OCI-M2 (cell line): ENCODE measurements around the gene DDX49.
"Not testable (repeated sequence)": the region's sequence is repeated elsewhere in the genome, so short reads cannot be mapped to it uniquely, and the experiment has no call there.

Experiments
- DNase-seq: peaks from one replicate; lab custom pipeline; 2025; ENCODE audit not compliant: unreplicated experiment; lab: John Stamatoyannopoulos, UW

The DDX49 gene

GRCh38 chr19:18940769-18941627, 21.5 kb downstream of the DDX49 start, which contains the start of gene HOMER3:
Gene HOMER3 (minus strand): TSS chr19:18941217. CDS start chr19:18938982, 2,235 bp downstream.
- no peak for DNase-seq

DNA sequence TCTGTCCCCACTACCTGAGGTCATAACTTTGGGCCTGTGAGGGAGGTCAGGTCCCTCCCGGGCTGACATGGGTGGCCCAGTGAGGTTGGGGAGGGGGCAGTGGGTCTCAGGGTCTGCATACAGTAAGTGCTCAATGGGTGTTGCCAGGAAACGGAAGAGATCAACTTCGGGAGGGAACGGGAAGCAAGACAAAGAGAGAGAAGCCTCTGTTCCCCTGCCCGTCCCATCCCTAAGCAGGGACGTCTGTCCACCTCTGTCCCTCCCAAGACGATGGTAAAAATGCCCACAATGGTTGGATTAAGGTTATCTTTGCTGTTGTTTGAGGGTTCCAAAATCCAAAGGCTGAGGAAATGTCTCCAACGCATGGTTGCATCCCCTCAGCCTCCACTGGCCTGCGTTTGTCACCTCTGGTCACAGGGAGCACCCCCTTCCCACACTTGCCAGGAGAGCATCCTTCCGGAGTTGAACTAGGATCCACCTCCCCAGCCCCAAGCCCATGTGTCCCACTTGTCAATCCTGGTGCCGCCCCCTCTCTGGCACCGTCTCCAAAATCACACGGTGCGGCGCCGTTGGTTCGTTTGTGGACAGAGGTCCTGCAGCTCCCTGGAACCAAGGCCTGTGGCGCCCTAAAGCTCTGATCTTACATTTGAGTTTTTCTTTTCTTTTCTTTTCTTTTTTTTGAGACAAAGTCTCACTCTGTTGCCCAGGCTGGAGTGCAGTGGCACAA, 22.3 kb downstream of the DDX49 start:
- DNase-seq, result no peak

GRCh38 chr19:18942692-18943091, 23.2 kb downstream of the DDX49 start:
- no peak for DNase-seq

DNA sequence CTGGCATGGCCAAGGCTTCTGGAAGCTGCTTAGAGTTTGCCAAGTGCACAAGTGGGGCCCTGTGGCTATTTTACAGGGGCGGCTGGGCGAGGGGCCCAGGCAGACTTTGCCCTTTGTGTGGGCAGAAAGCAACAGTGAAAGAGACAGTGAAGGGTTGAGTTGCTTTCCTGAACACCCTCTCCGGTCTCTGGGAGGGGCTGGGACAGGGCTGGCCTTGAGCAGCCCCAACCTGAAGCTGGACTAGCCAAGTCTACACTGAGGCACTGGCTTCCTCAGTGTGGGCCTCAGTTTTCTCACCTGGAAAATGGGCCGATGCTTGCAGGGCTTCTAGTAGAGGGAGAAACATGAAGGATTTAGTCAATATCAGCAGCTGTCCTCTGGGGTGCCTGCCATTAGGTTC, 23.9 kb downstream of the DDX49 start:
- no peak for DNase-seq

GRCh38 chr19:18945297-18945696, 25.8 kb downstream of the DDX49 start:
- DNase-seq, result no peak

- no peak for DNase-seq
These were observed 26.8 kb downstream of the DDX49 start for GRCh38 chr19:18946335-18946734.

DNA sequence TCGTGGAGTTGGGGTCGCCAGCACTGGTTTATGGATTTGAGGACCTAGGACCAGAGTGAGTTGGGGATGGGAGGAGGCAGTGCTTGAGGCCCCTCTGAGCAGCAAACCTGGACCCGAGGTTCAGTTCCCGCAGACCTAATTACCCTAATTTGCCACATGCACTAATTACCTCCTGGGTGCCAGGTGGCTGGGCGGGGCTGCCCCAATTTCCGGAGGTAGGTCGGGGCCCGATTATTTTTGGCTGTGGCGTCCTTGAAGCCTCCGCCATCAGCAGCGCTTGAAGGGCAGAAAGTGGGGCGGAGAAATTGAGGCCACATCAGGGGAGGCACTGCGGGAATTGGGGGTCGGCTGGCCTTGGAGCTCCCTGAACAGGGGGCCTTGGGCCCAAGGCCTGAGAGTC, 27.4 kb downstream of the DDX49 start:
- no peak for DNase-seq

DNA sequence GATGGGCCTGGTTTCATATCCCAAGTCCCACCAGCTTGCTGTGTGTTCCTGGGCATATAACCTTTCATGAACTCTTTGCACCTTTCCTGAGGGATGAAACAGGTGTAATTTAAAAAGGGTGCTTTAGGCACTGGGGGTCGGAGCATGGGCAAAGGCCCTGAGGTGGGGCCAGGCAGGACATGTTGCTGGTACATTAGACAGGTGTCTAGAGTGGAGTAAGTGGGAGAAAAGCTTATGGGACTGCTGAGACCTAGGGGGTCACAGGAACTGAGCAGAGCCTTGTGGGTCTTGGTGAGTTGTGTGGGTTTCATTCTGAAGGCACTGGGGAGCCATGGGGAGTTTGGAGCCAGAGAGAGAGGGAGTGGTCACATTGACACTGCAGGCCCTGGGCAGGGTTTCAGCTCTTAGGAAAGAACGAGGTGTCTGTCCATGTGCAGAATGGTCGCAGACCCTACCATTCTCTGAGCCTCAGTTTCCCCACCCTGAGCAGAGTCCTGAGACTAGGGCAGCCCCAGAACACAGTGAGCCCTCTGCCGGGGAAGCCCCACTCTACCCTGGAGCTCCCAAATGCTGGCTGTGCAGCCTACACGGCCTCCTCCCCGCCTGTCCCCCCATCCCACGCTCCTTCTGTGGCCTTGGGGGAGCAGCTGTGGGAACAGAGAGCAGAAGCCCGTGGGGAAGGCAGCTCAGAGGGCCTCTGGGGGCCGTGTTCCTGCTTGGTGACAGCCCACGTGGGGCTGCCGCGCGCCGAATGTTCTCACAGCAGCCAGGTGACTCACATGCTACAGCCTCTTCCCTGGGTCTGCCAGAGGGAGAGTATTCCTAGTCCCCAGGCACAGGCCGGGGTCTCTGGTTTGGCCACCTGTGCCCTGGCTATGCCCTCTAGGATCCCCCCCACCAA, 28.8 kb downstream of the DDX49 start:
- DNase-seq, result no peak

DNA sequence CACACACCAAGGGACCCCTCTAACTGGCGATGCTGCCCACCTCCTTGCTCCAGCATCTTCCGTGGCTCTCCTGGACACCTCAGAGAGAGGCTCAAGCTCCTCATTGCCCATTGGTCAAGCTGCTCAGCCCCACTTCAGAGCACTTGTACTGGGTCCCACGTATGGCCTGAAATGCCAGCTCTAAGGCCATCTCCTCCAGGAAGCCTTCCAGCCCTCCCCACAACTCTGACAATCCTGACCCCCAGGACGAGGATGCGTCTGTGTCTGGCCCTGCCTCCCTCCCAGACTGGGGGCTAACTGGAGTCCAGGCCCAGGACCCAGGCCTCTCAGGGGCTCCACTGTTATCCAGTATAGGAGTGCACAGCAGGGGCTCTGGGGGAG, 29.5 kb downstream of the DDX49 start:
- no peak for DNase-seq

DNA sequence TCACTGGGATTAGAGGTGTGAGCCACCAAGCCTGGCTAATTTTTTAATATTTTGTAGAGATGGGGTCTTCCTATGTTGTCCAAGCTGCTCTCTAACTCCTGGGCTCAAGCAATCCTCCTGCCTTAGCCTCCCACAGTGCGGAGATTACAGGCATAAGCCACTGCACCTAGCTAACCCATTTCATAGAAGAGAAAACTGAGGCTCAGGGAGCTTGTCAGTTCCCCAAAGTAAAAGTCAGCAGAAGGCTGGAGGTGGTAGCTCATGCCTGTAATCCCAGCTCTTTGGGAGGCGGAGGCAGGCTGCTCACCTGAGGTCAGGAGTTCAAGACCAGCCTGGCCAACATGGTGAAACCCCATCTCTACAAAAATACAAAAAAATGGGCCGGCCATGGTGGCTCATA, 30.3 kb downstream of the DDX49 start:
- no peak for DNase-seq

GRCh38 chr19:18951721-18952281, 32.3 kb downstream of the DDX49 start:
- no peak for DNase-seq

DNA sequence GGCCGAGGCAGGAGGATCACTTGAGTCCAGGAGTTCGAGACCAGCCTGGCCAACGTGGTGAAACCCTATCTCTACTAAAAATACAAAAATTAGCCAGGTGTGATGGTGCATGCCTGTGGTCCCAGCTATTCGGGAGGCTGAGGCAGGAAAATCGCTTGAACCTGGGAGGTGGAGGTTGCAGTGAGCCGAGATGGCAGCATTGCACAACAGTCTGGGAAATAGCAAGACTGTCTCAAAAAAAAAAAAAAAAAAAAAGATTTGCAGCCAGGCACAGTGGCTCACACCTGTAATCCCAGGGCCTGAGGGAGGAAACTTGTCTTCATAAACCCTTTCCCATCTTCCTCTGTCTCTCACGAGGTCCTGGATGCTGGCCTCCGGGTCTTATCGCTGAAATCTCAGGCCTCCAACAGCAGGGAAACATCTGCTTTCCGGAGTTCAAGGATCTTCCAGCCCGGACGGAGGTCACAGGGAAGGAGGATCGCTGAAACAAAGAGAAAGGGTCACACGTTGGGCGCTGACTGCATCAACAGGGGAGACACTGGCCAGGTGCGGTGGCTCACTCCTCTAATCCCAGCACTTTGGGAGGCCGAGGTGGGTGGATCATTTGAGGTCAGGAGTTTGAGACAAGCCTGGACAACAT, 33.0 kb downstream of the DDX49 start:
- DNase-seq, result not testable (repeated sequence)

- no peak for DNase-seq
These were observed 34.6 kb downstream of the DDX49 start for GRCh38 chr19:18954094-18954493.

DNA sequence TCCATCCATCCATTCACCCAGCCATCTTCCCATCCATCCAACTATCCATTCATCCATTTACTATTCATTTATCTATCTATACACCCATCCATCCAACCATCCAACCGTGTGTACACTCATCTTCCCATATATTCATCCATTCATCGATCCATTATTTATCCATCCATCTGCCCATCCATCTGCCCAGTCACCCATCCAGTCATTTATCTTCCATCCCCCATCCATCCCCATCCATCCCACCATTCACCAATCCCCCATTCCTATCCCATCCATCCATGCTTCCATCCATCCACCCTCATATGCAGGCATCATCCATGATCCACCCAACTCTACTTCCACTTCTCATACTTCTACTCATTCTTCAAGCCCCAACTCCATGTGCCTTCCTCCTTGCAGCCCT, 35.5 kb downstream of the DDX49 start:
- DNase-seq, result no peak

- DNase-seq, result no peak
These were observed 40.9 kb downstream of the DDX49 start for GRCh38 chr19:18960370-18960769.

- DNase-seq, result no peak
These were observed 42.5 kb downstream of the DDX49 start for GRCh38 chr19:18961767-18962620.

DNA sequence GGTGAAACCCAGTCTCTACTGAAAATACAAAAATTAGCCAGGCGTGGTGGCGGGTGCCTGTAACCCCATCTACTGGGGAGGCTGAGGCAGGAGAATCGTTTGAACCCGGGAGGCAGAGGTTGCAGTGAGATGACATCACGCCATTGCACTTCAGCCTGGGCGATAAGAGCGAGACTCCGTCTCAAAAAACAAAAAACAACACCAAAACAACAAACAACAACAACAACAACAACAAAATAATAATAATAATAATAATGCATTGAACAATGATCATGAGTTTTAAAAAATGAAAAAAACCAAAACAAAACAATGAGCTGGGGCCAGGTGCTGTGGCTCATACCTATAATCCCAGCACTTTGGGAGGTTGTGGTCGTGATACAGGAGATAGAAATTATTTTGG, 44.6 kb downstream of the DDX49 start:
- no peak for DNase-seq

- no peak for DNase-seq
These were observed 46.8 kb downstream of the DDX49 start for GRCh38 chr19:18966307-18966706.

DNA sequence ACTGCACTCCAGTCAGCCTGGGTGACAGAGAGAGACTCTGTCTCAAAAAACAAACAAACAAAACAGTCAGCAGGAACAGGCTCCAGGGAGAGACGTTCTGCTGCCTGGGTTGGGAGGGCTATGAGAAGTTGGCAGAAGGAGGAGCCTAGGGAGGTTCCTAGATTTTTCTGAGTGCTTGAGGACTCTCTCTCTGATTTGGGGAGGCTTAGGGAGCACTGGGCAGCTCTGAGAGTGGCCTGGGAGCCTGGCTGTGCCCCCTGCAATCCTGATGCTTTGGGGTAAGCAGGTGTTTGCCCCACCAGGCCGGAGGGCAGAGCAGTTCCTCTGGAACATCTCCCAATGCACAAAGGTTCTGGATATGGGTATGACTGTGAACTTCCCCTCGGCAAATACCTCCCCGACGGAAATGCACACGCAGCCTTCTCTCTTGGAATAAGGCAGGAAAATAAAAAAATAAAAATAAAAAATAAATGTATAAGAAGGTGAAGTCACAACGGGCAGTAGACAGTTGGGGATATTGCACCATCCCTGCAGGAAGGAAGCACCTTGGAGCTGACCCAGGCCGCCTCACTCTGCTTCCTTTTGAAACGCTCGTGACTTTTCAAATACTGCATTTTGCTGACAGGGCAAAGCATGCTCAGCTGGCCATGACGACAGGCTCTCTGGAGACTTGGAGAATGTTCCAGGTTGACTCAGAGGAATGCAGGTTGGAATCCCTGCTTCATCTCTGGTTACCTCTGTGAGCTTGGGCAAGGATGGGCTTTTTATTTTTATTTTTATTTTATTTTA, 48.0 kb downstream of the DDX49 start:
- DNase-seq, result no peak
